HEK293 (cell line): Measurements from ENCODE around the gene C7orf33.

Experiments used
- CTCF ChIA-PET: fragments of 350-600 bp; formaldehyde crosslinking; extraction: SDS; loops from one replicate; lab custom pipeline; 2021; ENCODE audit warnings: antibody characterized with exemption; lab: Yijun Ruan, JAX
- POLR2A ChIA-PET: fragments of 300-600 bp; formaldehyde crosslinking; extraction: SDS; loops from one replicate; lab custom pipeline; 2020; ENCODE audit warnings: antibody characterized with exemption, inconsistent platforms; lab: Yijun Ruan, JAX
- H3K27ac ChIP-seq: fragments of 200-500 bp; sonication (Bioruptor generic); 2 replicates; pipeline ENCODE4 v1.5.1; 2014; ENCODE audit warnings: low read depth, low read length, control low read depth, inconsistent platforms; ENCODE audit errors: extremely low read depth
- H3K36me3 ChIP-seq, 2 experiments: fragments of 200-500 bp in 1 of 2; sonication (Bioruptor generic) in 1 of 2; 1 replicate in 1 of 2; 2 replicates in 1 of 2; pipeline ENCODE4 v1.5.1; 2014 to 2017; ENCODE audit warnings: inconsistent platforms in 2 of 2, low read length in 2 of 2; ENCODE audit not compliant: control insufficient read depth in 2 of 2, insufficient read depth in 1 of 2
- H3K4me1 ChIP-seq: fragments of 200-500 bp; sonication (Bioruptor generic); 2 replicates; pipeline ENCODE4 v1.5.1; 2014; ENCODE audit warnings: mild to moderate bottlenecking, low read length, inconsistent platforms; ENCODE audit not compliant: control insufficient read depth, insufficient read depth
- H3K4me3 ChIP-seq: 2 replicates; pipeline ENCODE4 v1.5.1; 2011; ENCODE audit warnings: low read depth, mild to moderate bottlenecking, control low read depth, low read length, moderate library complexity
- H3K9me3 ChIP-seq: fragments of 200-500 bp; sonication (Bioruptor generic); 2 replicates; pipeline ENCODE4 v1.5.1; 2014; ENCODE audit warnings: low read depth, low read length, inconsistent platforms; ENCODE audit not compliant: control insufficient read depth, insufficient read depth
- ATF2 ChIP-seq: fragments of 450-650 bp; formaldehyde crosslinking; IDR thresholded peaks from 2 replicates; pipeline ENCODE4 v1.5.1; 2016; ENCODE audit warnings: missing biosample characterization, missing genetic modification characterization, low read depth
- HOXA7 ChIP-seq: sonication (generic); formaldehyde crosslinking; IDR thresholded peaks from 2 replicates; pipeline ENCODE4 v1.8.1; 2022; ENCODE audit warnings: missing genetic modification reagents, borderline replicate concordance
- INSM2 ChIP-seq: fragments of 450-650 bp; formaldehyde crosslinking; IDR thresholded peaks from 2 replicates; pipeline ENCODE4 v1.5.1; 2016; ENCODE audit warnings: missing biosample characterization, missing genetic modification characterization
- KLF10 ChIP-seq: fragments of 450-650 bp; IDR thresholded peaks from 2 replicates; pipeline ENCODE4 v1.5.1; 2018; ENCODE audit warnings: missing biosample characterization, mild to moderate bottlenecking, missing genetic modification characterization
- PRDM10 ChIP-seq: fragments of 450-650 bp; formaldehyde crosslinking; IDR thresholded peaks from 2 replicates; pipeline ENCODE4 v1.5.1; 2016; ENCODE audit warnings: missing biosample characterization, missing genetic modification characterization
- REPIN1 ChIP-seq: fragments of 450-650 bp; formaldehyde crosslinking; IDR thresholded peaks from 2 replicates; pipeline ENCODE4 v1.5.1; 2017; ENCODE audit warnings: missing biosample characterization, missing genetic modification characterization, low read depth
- SALL2 ChIP-seq: fragments of 450-650 bp; formaldehyde crosslinking; IDR thresholded peaks from 2 replicates; pipeline ENCODE4 v1.5.0; 2017; ENCODE audit warnings: missing biosample characterization, mild to moderate bottlenecking, missing genetic modification characterization, borderline replicate concordance
- ZBTB48 ChIP-seq: fragments of 450-650 bp; formaldehyde crosslinking; IDR thresholded peaks from 2 replicates; pipeline ENCODE4 v1.5.1; 2016; ENCODE audit warnings: missing biosample characterization, missing genetic modification characterization
- ZNF121 ChIP-seq: fragments of 450-650 bp; formaldehyde crosslinking; IDR thresholded peaks from 2 replicates; pipeline ENCODE4 v1.5.1; 2016; ENCODE audit warnings: missing biosample characterization, missing genetic modification characterization
- ZNF18 ChIP-seq: fragments of 450-650 bp; formaldehyde crosslinking; IDR thresholded peaks from 2 replicates; pipeline ENCODE4 v1.5.1; 2016; ENCODE audit warnings: missing biosample characterization, missing genetic modification characterization
- ZNF274 ChIP-seq, 2 experiments: fragments of 200-500 bp in 1 of 2; fragments of 450-650 bp in 1 of 2; sonication (Bioruptor generic) in 1 of 2; formaldehyde crosslinking in 1 of 2; IDR thresholded peaks; 2 replicates each; pipeline versions ENCODE4 v1.5.1 to v1.6.1; 2014 to 2016; ENCODE audit warnings: borderline replicate concordance in 1 of 2, inconsistent platforms in 1 of 2, low read length in 1 of 2, missing biosample characterization in 1 of 2, missing genetic modification characterization in 1 of 2
- ZNF626 ChIP-seq: fragments of 450-650 bp; sonication (Bioruptor Pico); formaldehyde crosslinking; IDR thresholded peaks from 2 replicates; pipeline ENCODE4 v1.5.1; 2018; ENCODE audit warnings: missing biosample characterization, missing genetic modification characterization, inconsistent platforms
- ZSCAN30 ChIP-seq: fragments of 450-650 bp; IDR thresholded peaks from 2 replicates; pipeline ENCODE4 v1.5.1; 2018; ENCODE audit warnings: missing biosample characterization, mild to moderate bottlenecking, missing genetic modification characterization, moderate library complexity
- ZSCAN5A ChIP-seq: fragments of 450-650 bp; formaldehyde crosslinking; IDR thresholded peaks from 2 replicates; pipeline ENCODE4 v1.5.1; 2016; ENCODE audit warnings: missing biosample characterization, missing genetic modification characterization

Gene C7orf33

GRCh38 chr7:148556892-148557291 is 33.7 kb upstream of the C7orf33 start:
- Histone ChIP-seq H3K4me1 (no peaks in the 10 kb centered on the region), H3K4me3 (no peak overlapping the region), H3K27ac (no peak overlapping the region), H3K9me3 (no peaks in the 10 kb centered on the region), H3K36me3 (no peaks in the 10 kb centered on the region)
- TF ChIP-seq ZSCAN30 (tag by site-specific recombination) = no peak
- no peak for TF ChIP-seq ZNF121
- TF ChIP-seq KLF10 (tag by site-specific recombination) = no peak
- TF ChIP-seq HOXA7 (CRISPR knock-in tag) = no peak
- TF ChIP-seq REPIN1 (tag by site-specific recombination) = no peak
- TF ChIP-seq ZNF274 (IDR thresholded peaks at IDR 0.05; ENCODE audit: low read length) = no peak
- TF ChIP-seq ZNF274 (tag by site-specific recombination; IDR thresholded peaks at IDR 0.05; ENCODE audit: borderline replicate concordance) = no peak
- no peak for TF ChIP-seq ATF2
- no peak for TF ChIP-seq PRDM10 (tag by site-specific recombination)
- no peak for TF ChIP-seq SALL2 (tag by site-specific recombination)
- no peak for TF ChIP-seq INSM2 (tag by site-specific recombination)
- POLR2A ChIA-PET = no interaction called here
- CTCF ChIA-PET = interaction anchor here (1.3 kb wide), 1 partner anchor 18 kb away, joined by 5 read pairs; no protein-coding TSS in a partner anchor

- ChIA-PET POLR2A (no interaction called here), CTCF (interaction anchor here (1.0 kb wide), 1 partner anchor 32 kb away, joined by 3 read pairs; no protein-coding TSS in a partner anchor)
- Histone ChIP-seq H3K4me3 (no peak overlapping the region), H3K27ac (no peak overlapping the region), H3K36me3 (no peaks in the 10 kb centered on the region), H3K9me3 (no peaks in the 10 kb centered on the region)
- TF ChIP-seq ZSCAN5A (tag by site-specific recombination) (no peak), ZBTB48 (tag by site-specific recombination) (no peak), ZNF626 (no peak), ZNF18 (tag by site-specific recombination) (no peak)
- TF ChIP-seq, all 188 proteins: peak for 0
- no peaks in the 10 kb centered on the region for H3K4me1 ChIP-seq
Measured at GRCh38 chr7:148558914-148559313, 31.7 kb upstream of the C7orf33 start.
